Measurements from ENCODE around the gene PPP3CB.
"Not testable (repeated sequence)": the region's sequence is repeated elsewhere in the genome, so short reads cannot be mapped to it uniquely, and the experiment has no call there.

PPP3CB gene

GRCh38 chr10:73413528-73414229 is 82.1 kb downstream of the PPP3CB start, which contains the start of gene ANXA7:
TSS of gene ANXA7 (minus strand) at chr10:73414058. CDS start at chr10:73400856, 13,202 bp downstream.
- peak; percentile 54 for DNase-seq

GRCh38 chr10:73413108-73413527 is 82.7 kb downstream of the PPP3CB start:
- no peak for DNase-seq

DNA sequence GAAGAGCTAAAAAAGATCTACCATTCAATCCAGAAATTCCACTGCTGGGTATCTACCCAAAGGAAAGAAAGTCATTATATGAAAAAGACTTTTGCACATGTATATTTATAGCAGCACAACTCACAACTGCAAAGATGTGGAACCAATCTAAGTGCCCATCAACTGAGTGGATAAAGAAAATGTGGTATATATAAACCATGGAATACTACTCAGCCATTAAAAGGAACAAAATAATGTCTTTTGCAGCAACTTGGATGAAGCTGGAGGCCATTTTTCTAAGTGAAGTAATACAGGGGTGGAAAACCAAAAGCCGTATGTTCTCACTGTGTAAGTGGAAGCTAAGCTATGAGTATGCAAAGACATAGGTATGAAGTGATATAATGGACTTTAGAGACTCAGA is 84.9 kb downstream of the PPP3CB start:
- DNase-seq, result no peak

GRCh38 chr10:73408978-73409521 is 86.8 kb downstream of the PPP3CB start:
- no peak for DNase-seq

DNA sequence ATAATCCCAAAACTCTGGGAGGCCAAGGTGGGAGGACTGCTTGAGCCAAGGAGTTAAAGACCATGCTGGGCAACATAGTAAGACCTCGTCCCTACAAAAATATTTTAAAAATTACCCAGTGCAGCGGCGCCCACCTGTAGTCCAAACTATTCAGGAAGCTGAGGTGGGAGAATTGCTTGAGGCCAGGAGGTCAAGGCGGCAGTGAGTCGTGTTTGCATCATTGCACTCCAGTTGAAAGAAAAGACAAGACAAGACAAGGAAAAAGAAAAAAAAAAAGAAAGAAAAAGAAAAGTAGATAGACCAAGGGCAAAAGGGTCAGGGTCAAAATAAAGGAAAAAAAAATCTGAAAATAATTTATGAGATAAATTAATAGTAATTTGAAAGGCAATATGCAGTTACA is 87.8 kb downstream of the PPP3CB start:
- DNase-seq, result no peak

DNA sequence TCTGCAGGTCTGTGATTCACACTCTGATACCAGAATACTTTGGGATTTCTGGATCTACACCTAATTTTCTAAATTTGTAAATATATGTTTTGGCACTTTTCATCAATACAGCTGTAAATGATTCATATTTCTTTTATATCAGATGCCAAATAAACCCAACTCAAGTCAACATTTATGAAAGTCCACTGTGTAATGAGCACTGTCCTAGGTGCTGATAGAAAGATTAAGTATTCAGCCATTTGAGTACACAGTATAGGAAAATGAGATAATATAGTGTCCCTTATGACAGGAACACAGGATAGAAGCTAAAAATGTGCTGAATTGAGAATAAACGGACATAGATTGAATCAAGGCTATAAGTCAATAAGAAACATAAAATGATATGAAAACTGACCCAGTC is 88.3 kb downstream of the PPP3CB start:
- no peak for DNase-seq

DNA sequence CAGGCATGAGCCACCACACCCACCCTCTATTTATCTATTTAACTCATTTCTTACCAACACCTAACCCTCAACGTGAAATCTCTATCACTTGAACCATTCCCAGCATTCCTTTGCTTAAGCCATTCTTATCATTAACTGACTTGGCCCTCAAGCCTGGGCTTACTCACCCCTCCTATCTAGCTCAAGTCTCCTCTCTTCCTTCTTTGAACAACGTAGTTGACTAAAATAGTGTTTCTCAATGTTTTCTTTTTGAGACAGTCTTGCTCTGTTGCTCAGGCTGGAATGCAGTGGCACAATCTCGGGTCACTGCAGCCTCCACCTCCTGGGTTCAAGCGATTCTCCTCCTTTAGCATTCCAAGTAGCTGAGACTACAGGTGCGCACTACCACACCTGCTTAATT is 89.0 kb downstream of the PPP3CB start:
- DNase-seq, result no peak

GRCh38 chr10:73405556-73405955 is 90.3 kb downstream of the PPP3CB start:
- DNase-seq, result no peak

DNA sequence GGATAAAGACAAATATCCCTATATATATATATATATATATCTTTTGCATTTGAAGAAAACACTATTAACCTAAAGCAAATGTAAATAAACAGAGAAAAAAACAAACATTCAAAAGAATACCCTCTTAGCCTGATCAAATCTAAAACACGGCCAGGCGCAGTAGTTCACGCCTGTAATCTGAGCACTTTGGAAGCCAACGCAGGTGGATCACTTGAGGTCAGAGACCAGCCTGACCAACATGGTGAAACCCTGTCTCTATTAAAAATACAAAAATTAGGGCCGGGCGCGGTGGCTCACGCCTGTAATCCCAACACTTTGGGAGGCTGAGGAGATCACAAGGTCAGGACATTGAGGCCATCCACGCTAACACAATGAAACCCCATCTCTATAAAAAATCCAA is 91.1 kb downstream of the PPP3CB start:
- no peak for DNase-seq

GRCh38 chr10:73401636-73402035 is 94.2 kb downstream of the PPP3CB start:
- DNase-seq, result no peak

DNA sequence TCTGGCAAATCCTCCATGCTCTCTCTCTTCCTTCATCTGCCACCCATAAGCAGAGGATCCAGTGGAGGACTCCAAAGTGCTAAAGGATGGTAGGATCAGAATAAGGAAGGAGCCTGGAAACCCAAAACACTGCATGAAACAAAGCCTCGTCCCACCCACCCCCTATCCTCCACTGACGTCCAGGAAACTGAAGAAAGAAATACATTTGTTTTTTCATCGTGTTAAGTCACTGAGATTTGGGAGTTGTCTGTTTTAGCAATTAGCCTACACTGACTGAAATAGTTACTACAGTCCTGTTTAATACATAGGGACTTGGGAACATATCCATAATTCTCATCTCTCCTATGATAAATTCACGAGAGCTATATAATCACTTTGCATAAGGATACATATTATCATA is 96.8 kb downstream of the PPP3CB start:
- no peak for DNase-seq

- no peak for DNase-seq
Observed at GRCh38 chr10:73398024-73398423, 97.8 kb downstream of the PPP3CB start.

GRCh38 chr10:73394325-73394724 is 101.5 kb downstream of the PPP3CB start:
- DNase-seq, result not testable (repeated sequence)

DNA sequence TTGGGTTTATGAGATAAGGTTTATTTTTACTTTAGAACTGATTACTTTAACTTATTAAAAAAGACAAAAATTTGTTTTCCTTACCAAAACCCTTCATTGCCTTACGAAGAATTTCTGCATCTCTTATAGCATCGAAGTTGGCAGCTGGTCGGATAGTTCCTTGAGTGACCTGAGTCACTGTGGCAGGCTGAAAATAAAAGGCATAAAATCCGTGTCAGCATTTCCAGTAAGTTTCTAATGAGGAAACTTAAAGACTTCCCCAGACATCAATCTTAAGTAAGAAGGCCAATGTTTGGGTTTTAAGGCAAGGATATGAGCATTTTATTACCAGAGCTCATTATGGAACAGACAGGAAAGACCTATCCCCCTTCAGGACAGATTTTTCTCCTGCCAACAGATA is 107.6 kb downstream of the PPP3CB start:
- DNase-seq, result no peak

DNA sequence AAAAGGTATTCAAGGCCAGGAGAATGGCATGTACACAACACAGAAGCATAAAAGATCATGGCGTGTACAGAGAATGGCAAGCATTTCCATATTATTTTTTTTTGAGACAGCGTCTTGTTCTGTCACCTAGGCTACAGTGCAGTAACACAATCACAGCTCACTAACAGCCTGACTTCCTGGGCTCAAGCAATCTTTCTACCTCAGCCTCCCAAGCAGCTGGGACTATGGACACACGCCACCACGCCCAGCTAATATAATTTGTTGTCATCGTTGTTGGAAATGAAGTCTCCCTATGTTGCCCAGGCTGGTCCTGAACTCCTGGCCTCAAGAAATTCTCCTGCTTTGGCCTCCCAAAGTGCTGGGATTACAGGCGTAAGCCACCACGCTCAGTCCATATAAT is 109.2 kb downstream of the PPP3CB start:
- no peak for DNase-seq

Measured in NCI-H1694 (cell line).